Hematopoietic multipotent progenitor cell treated with erythropoietin and hydrocortisone succinate and interleukin-3 and kit ligand, for 6 days (in vitro differentiated cells): Measurements from ENCODE around the gene SLC4A9.
"Not testable (repeated sequence)": the region's sequence is repeated elsewhere in the genome, so short reads cannot be mapped to it uniquely, and the experiment has no call there.

Source experiments
- DNase-seq: peaks from one replicate; pipeline ENCODE4 v3.0.0-alpha.2; 2015

Gene SLC4A9

GRCh38 chr5:140340605-140341121 lies 19.3 kb upstream of the SLC4A9 start:
- no peak for DNase-seq

- no peak for DNase-seq
Measured at GRCh38 chr5:140341591-140341990, 18.4 kb upstream of the SLC4A9 start.

- peak; percentile 53 for DNase-seq
Measured at GRCh38 chr5:140342287-140342686, 17.7 kb upstream of the SLC4A9 start.

GRCh38 chr5:140342896-140343295 lies 17.1 kb upstream of the SLC4A9 start:
- DNase-seq: no peak

GRCh38 chr5:140343849-140344248 lies 16.1 kb upstream of the SLC4A9 start:
- not testable (repeated sequence) for DNase-seq

GRCh38 chr5:140344683-140345423 lies 15.1 kb upstream of the SLC4A9 start:
- DNase-seq: no peak

- peak; percentile 38 for DNase-seq
Measured at GRCh38 chr5:140345919-140346347, 14.1 kb upstream of the SLC4A9 start.

GRCh38 chr5:140346348-140347221 lies 13.4 kb upstream of the SLC4A9 start, which contains the start of gene HBEGF:
Gene HBEGF, minus strand, starts transcription at chr5:140346603. Its CDS starts 275 bp downstream, at chr5:140346328.
- peak; percentile 78 for DNase-seq

- no peak for DNase-seq
Measured at GRCh38 chr5:140347360-140347759, 12.6 kb upstream of the SLC4A9 start.

- DNase-seq: no peak
Measured at GRCh38 chr5:140348104-140348503, 11.9 kb upstream of the SLC4A9 start.

GRCh38 chr5:140349244-140349643 lies 10.8 kb upstream of the SLC4A9 start:
- no peak for DNase-seq

- DNase-seq: peak; percentile 90
Measured at GRCh38 chr5:140351609-140352334, 8.2 kb upstream of the SLC4A9 start.

GRCh38 chr5:140355546-140355945 lies 4.4 kb upstream of the SLC4A9 start:
- peak; percentile 52 for DNase-seq

GRCh38 chr5:140356853-140357725 lies 2.9 kb upstream of the SLC4A9 start:
- DNase-seq: no peak

GRCh38 chr5:140357726-140358093 lies 2.3 kb upstream of the SLC4A9 start:
- DNase-seq: peak; percentile 91

GRCh38 chr5:140358738-140359310 lies 1.2 kb upstream of the SLC4A9 start:
- no peak for DNase-seq

- no peak for DNase-seq
Measured at GRCh38 chr5:140360681-140361479, 886 bp downstream of the SLC4A9 start.

- DNase-seq: no peak
Measured at GRCh38 chr5:140361901-140362300, 1.9 kb downstream of the SLC4A9 start.

- DNase-seq: no peak
Measured at GRCh38 chr5:140362311-140362710, 2.3 kb downstream of the SLC4A9 start.

- peak; percentile 89 for DNase-seq
Measured at GRCh38 chr5:140362875-140363630, 3.1 kb downstream of the SLC4A9 start.
